ENCODE measurements around the gene CBARP. TPM values are rescaled to one million over a fixed set of nuclear protein-coding genes. Genes with fewer than 3 reads are reported as not detected.

The CBARP gene
- total RNA-seq, 1 donor from 2014 or later, result 1.2 TPM

GRCh38 chr19:1267477-1268225 is 29.8 kb upstream of the CBARP start:
- Mint-ChIP-seq H3K27ac (no peak overlapping the region), H3K9me3 (no peaks in the 10 kb centered on the region), H3K27me3 (ENCODE audit: insufficient read depth, low read depth) (peaks cover 28% of the 10 kb centered on the region), H3K4me3 (peak overlapping the region; percentile 85), H3K4me1 (peaks cover 74% of the 10 kb centered on the region), H3K36me3 (peaks cover 17% of the 10 kb centered on the region)
- peaks cover 56% of the 10 kb centered on the region for H3K4me1 ChIP-seq
- peaks cover 36% of the 10 kb centered on the region for H4K20me1 ChIP-seq (ENCODE audit: low read depth)
- TF ChIP-seq EZH2phosphoT487 (IDR thresholded peaks at IDR 0.05), result no peak
- TF ChIP-seq CTCF (IDR thresholded peaks at IDR 0.05), result no peak
- TF ChIP-seq EZH2 (IDR thresholded peaks at IDR 0.05), result no peak
- peaks cover 5% of the 10 kb centered on the region for H3K36me3 ChIP-seq
- peaks cover 14% of the 10 kb centered on the region for H3K27me3 ChIP-seq
- H3K79me2 ChIP-seq (ENCODE audit: low read depth), result peaks cover 33% of the 10 kb centered on the region
- H2AFZ ChIP-seq (replicated peaks), result no peak overlapping the region
- no peak overlapping the region for H3K27ac ChIP-seq
- peak overlapping the region; percentile 62 for H3K4me3 ChIP-seq
- peak overlapping the region; percentile 78 for H3K4me2 ChIP-seq
- peak; percentile 53 for DNase-seq (ENCODE audit: low spot score)
- no peaks in the 10 kb centered on the region for H3K9me3 ChIP-seq (ENCODE audit: low read depth)
- H3K9ac ChIP-seq, result no peak overlapping the region
- H3F3A ChIP-seq (ENCODE audit: low read depth), result peaks cover 72% of the 10 kb centered on the region

- no peak overlapping the region for H3K27ac ChIP-seq
- no peak overlapping the region for H3K27ac Mint-ChIP-seq
These were observed 29.2 kb upstream of the CBARP start for GRCh38 chr19:1266916-1267476.

GRCh38 chr19:1266129-1266915 is 28.5 kb upstream of the CBARP start:
- peak; percentile 95 for DNase-seq (ENCODE audit: low spot score)
- no peak overlapping the region for H3K9ac ChIP-seq
- H3K79me2 ChIP-seq (ENCODE audit: low read depth), result peaks cover 28% of the 10 kb centered on the region
- peaks cover 66% of the 10 kb centered on the region for H3K4me1 ChIP-seq
- no peaks in the 10 kb centered on the region for H3K9me3 Mint-ChIP-seq
- peak overlapping the region; percentile 21 for H3K27ac Mint-ChIP-seq
- peak overlapping the region; percentile 23 for H2AFZ ChIP-seq (replicated peaks)
- no peaks in the 10 kb centered on the region for H3K9me3 ChIP-seq (ENCODE audit: low read depth)
- peaks cover 25% of the 10 kb centered on the region for H3K27me3 Mint-ChIP-seq (ENCODE audit: insufficient read depth, low read depth)
- peaks cover 68% of the 10 kb centered on the region for H3F3A ChIP-seq (ENCODE audit: low read depth)
- H4K20me1 ChIP-seq (ENCODE audit: low read depth), result peaks cover 23% of the 10 kb centered on the region
- peaks cover 73% of the 10 kb centered on the region for H3K4me1 Mint-ChIP-seq
- H3K36me3 ChIP-seq, result no peaks in the 10 kb centered on the region
- peak overlapping the region; percentile 77 for H3K4me3 Mint-ChIP-seq
- peak overlapping the region; percentile 62 for H3K4me3 ChIP-seq
- H3K4me2 ChIP-seq, result peak overlapping the region; percentile 78
- no peak overlapping the region for H3K27ac ChIP-seq
- TF ChIP-seq EZH2phosphoT487 (IDR thresholded peaks at IDR 0.05) (no peak), EZH2 (IDR thresholded peaks at IDR 0.05) (no peak), CTCF (IDR thresholded peaks at IDR 0.05) (no peak)
- peaks cover 9% of the 10 kb centered on the region for H3K36me3 Mint-ChIP-seq
- peaks cover 14% of the 10 kb centered on the region for H3K27me3 ChIP-seq

More at GRCh38 chr19:1266916-1267476, 29.2 kb upstream of the CBARP start:
- Mint-ChIP-seq H3K4me3 (peak overlapping the region; percentile 85), H3K9me3 (no peaks in the 10 kb centered on the region), H3K27me3 (ENCODE audit: insufficient read depth, low read depth) (peaks cover 23% of the 10 kb centered on the region), H3K36me3 (peaks cover 12% of the 10 kb centered on the region), H3K4me1 (peaks cover 73% of the 10 kb centered on the region)
- Histone ChIP-seq H3K4me1 (peaks cover 60% of the 10 kb centered on the region), H3K36me3 (peaks cover 2% of the 10 kb centered on the region), H4K20me1 (ENCODE audit: low read depth) (peaks cover 30% of the 10 kb centered on the region), H3K4me2 (peak overlapping the region; percentile 78), H3K4me3 (peak overlapping the region; percentile 62), H2AFZ (replicated peaks) (peak overlapping the region; percentile 23), H3K9ac (no peak overlapping the region), H3K79me2 (ENCODE audit: low read depth) (peaks cover 31% of the 10 kb centered on the region), H3F3A (ENCODE audit: low read depth) (peaks cover 68% of the 10 kb centered on the region), H3K27me3 (peaks cover 14% of the 10 kb centered on the region), H3K9me3 (ENCODE audit: low read depth) (no peaks in the 10 kb centered on the region)
- TF ChIP-seq CTCF (IDR thresholded peaks at IDR 0.05), result peak; percentile 96
- TF ChIP-seq EZH2 (IDR thresholded peaks at IDR 0.05), result no peak
- no peak for TF ChIP-seq EZH2phosphoT487 (IDR thresholded peaks at IDR 0.05)
- peak; percentile 79 for DNase-seq (ENCODE audit: low spot score)
